ENCODE results near the gene MMP24OS. TPM values are rescaled to one million over a fixed set of nuclear protein-coding genes. Genes with fewer than 3 reads are reported as not detected.

Gene MMP24OS
- polyA plus RNA-seq, 3 donors: 9.5 to 43.9 (median 9.6) TPM

DNA sequence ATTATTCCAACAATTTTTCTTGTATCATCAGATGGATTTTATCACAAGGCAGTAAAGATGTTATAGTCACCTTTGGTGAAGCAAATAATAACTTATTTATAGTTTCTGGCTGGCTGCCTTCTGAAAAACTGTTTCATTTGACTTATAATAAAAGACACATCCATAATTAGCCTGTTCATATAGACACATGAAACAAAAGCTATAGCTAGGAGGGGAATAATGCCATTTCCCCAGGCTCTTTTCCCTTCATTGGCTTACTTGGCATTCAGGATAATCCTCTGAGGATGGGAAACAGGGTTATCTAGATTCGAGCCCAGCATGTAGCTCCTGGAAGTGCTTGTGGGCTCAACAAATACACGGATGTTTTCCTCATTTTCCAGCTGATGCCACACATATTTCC is 33.9 kb downstream of the MMP24OS start:
- Histone ChIP-seq H3K9ac (ENCODE audit: insufficient read depth, low read length, poor library complexity, severe bottlenecking) (no peak overlapping the region), H3K79me2 (ENCODE audit: insufficient read depth, low read length) (no peaks in the 10 kb centered on the region), H3K27me3 (ENCODE audit: control insufficient read depth in 2 of 2, insufficient read depth in 2 of 2, low read length in 2 of 2) (no peaks in the 10 kb centered on the region), H3K36me3 (replicated peaks in 1 of 2; ENCODE audit: control insufficient read depth in 1 of 2, insufficient read depth in 2 of 2, low read length in 2 of 2) (no peaks in the 10 kb centered on the region), H3K4me3 (replicated peaks in 1 of 3; ENCODE audit: low read depth in 2 of 3, low read length in 3 of 3) (no peak overlapping the region), H2AFZ (ENCODE audit: insufficient read depth, low read depth, low read length, poor library complexity, severe bottlenecking) (no peak overlapping the region), H4K20me1 (ENCODE audit: insufficient read depth, low read length) (no peaks in the 10 kb centered on the region), H3K9me3 (replicated peaks in 1 of 2; ENCODE audit: control insufficient read depth in 1 of 2, insufficient read depth in 1 of 2, low read length in 2 of 2) (no peaks in the 10 kb centered on the region), H3K4me2 (replicated peaks; ENCODE audit: extremely low read depth, low read length, poor library complexity, severe bottlenecking) (no peak overlapping the region), H3K4me1 (ENCODE audit: control insufficient read depth in 1 of 2, insufficient read depth in 2 of 2, low read length in 2 of 2) (peaks cover 2 to 5% of the 10 kb centered on the region in 2 donors), H3K27ac (ENCODE audit: low read depth in 1 of 2, low read length in 2 of 2) (no peak overlapping the region)
- no peak overlapping the region for H3K27ac Mint-ChIP-seq
- TF ChIP-seq, protein P1, sequence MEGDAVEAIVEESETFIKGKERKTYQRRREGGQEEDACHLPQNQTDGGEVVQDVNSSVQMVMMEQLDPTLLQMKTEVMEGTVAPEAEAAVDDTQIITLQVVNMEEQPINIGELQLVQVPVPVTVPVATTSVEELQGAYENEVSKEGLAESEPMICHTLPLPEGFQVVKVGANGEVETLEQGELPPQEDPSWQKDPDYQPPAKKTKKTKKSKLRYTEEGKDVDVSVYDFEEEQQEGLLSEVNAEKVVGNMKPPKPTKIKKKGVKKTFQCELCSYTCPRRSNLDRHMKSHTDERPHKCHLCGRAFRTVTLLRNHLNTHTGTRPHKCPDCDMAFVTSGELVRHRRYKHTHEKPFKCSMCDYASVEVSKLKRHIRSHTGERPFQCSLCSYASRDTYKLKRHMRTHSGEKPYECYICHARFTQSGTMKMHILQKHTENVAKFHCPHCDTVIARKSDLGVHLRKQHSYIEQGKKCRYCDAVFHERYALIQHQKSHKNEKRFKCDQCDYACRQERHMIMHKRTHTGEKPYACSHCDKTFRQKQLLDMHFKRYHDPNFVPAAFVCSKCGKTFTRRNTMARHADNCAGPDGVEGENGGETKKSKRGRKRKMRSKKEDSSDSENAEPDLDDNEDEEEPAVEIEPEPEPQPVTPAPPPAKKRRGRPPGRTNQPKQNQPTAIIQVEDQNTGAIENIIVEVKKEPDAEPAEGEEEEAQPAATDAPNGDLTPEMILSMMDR (IDR thresholded peaks at IDR 0.05): no peak
- no peaks in the 10 kb centered on the region for H3K9me3 Mint-ChIP-seq
- DNase-seq: no peak
- H3K27me3 Mint-ChIP-seq (ENCODE audit: low read depth in 3 of 3): peaks cover 0 to 4% (median 0%) of the 10 kb centered on the region in 3 donors
- H3K4me3 Mint-ChIP-seq: no peak overlapping the region
- H3K4me1 Mint-ChIP-seq: peaks cover 12% of the 10 kb centered on the region
- intact Hi-C loops (cut with micrococcal nuclease): no loop called here
- no CpG with 5 or more reads among the region's 2 CpGs for WGBS (ENCODE audit: insufficient coverage)
- H3K36me3 Mint-ChIP-seq: peaks cover 4 to 5% of the 10 kb centered on the region in 2 donors

DNA sequence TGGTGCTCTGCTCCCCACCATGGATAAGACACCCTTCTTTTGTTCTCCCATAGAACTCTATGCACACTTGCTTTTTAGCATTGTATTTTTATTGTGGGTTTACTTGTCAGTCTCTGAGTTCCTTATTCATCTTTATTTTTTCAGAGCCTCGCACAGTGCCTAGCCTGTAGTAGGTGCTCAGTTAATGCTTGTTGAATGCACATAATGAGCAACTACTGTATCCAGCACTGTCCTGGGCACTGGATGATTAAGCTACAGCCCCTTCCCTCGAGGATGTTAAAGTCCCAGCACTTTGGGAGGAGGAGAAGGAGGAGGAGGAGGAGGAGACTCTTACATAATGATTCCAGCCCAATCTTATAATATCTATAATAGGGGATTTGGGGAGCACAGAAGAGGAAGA is 34.6 kb downstream of the MMP24OS start:
- Histone ChIP-seq H3K27me3 (ENCODE audit: control insufficient read depth in 2 of 2, insufficient read depth in 2 of 2, low read length in 2 of 2) (no peaks in the 10 kb centered on the region), H3K9me3 (replicated peaks in 1 of 2; ENCODE audit: control insufficient read depth in 1 of 2, insufficient read depth in 1 of 2, low read length in 2 of 2) (no peaks in the 10 kb centered on the region), H3K9ac (ENCODE audit: insufficient read depth, low read length, poor library complexity, severe bottlenecking) (no peak overlapping the region), H3K27ac (ENCODE audit: low read depth in 1 of 2, low read length in 2 of 2) (no peak overlapping the region), H3K4me2 (replicated peaks; ENCODE audit: extremely low read depth, low read length, poor library complexity, severe bottlenecking) (no peak overlapping the region), H3K4me3 (replicated peaks in 1 of 3; ENCODE audit: low read depth in 2 of 3, low read length in 3 of 3) (no peak overlapping the region), H3K4me1 (ENCODE audit: control insufficient read depth in 1 of 2, insufficient read depth in 2 of 2, low read length in 2 of 2) (peaks cover 8 to 12% of the 10 kb centered on the region in 2 donors), H2AFZ (ENCODE audit: insufficient read depth, low read depth, low read length, poor library complexity, severe bottlenecking) (no peak overlapping the region), H3K36me3 (replicated peaks in 1 of 2; ENCODE audit: control insufficient read depth in 1 of 2, insufficient read depth in 2 of 2, low read length in 2 of 2) (no peaks in the 10 kb centered on the region), H4K20me1 (ENCODE audit: insufficient read depth, low read length) (no peaks in the 10 kb centered on the region), H3K79me2 (ENCODE audit: insufficient read depth, low read length) (no peaks in the 10 kb centered on the region)
- Mint-ChIP-seq H3K27ac (no peak overlapping the region), H3K4me3 (no peak overlapping the region), H3K36me3 (peaks cover 4 to 5% of the 10 kb centered on the region in 2 donors), H3K27me3 (ENCODE audit: low read depth in 3 of 3) (peaks cover 0 to 4% (median 0%) of the 10 kb centered on the region in 3 donors), H3K4me1 (peaks cover 19% of the 10 kb centered on the region), H3K9me3 (no peaks in the 10 kb centered on the region)
- TF ChIP-seq, protein P1 (IDR thresholded peaks at IDR 0.05): no peak
- intact Hi-C loops (cut with micrococcal nuclease): no loop called here
- WGBS (ENCODE audit: insufficient coverage): no CpG with 5 or more reads among the region's 2 CpGs
- DNase-seq: no peak
